Caco-2 (cell line): ENCODE results near the gene SH3TC2. TPM values are rescaled to one million over a fixed set of nuclear protein-coding genes. Genes with fewer than 3 reads are reported as not detected.

Experiments used
- BruUV-seq: library from RNA; stranded (reverse); fragments of 400-500 nt; replicated peaks from 2 replicates; lab custom pipeline; 2021; lab: Mats Ljungman, UMichigan
- CTCF ChIA-PET: fragments of 300-600 bp; sonication (Branson Sonifier 250); formaldehyde crosslinking; loops from one replicate; lab custom pipeline; 2022; ENCODE audit warnings: antibody characterized with exemption; lab: Charles Lee
- POLR2A ChIA-PET: fragments of 300-600 bp; sonication (Branson Sonifier 250); formaldehyde crosslinking; loops from one replicate; lab custom pipeline; 2022; ENCODE audit warnings: antibody characterized with exemption; lab: Charles Lee
- DNase-seq, 2 experiments: peaks; one replicate each; pipeline versions ENCODE4 v3.0.0 to v3.0.0-alpha.2; 2020 to 2022
- H3K27me3 ChIP-seq: replicated peaks from 2 replicates; pipeline ENCODE4 v1.6.0; 2011; ENCODE audit warnings: low read length; ENCODE audit not compliant: control insufficient read depth, insufficient read depth
- H3K36me3 ChIP-seq: 2 replicates; pipeline ENCODE4 v1.5.1; 2011; ENCODE audit warnings: low read length; ENCODE audit not compliant: control insufficient read depth, insufficient read depth
- H3K4me1 ChIP-seq: fragments of 250-450 bp; sonication (Bioruptor Pico); 2 replicates; pipeline ENCODE4 v1.5.1; 2020; ENCODE audit warnings: mild to moderate bottlenecking
- H3K4me3 ChIP-seq: 2 replicates; pipeline ENCODE4 v1.5.1; 2011; ENCODE audit warnings: low read depth, mild to moderate bottlenecking, control low read depth, low read length
- H3K9me3 ChIP-seq: fragments of 250-450 bp; sonication (Bioruptor Pico); 2 replicates; pipeline ENCODE4 v1.5.1; 2020; ENCODE audit warnings: mild to moderate bottlenecking, moderate library complexity
- H3K27ac Mint-ChIP-seq: one replicate; pipeline ENCODE4 v1.8.0; 2022; ENCODE audit warnings: mixed read lengths; ENCODE audit not compliant: unreplicated experiment
- H3K27me3 Mint-ChIP-seq: one replicate; pipeline ENCODE4 v1.8.0; 2022; ENCODE audit warnings: mixed read lengths; ENCODE audit not compliant: insufficient read depth, unreplicated experiment
- H3K36me3 Mint-ChIP-seq: one replicate; pipeline ENCODE4 v1.8.0; 2022; ENCODE audit warnings: mild to moderate bottlenecking, mixed read lengths; ENCODE audit not compliant: insufficient read depth, unreplicated experiment
- H3K4me1 Mint-ChIP-seq: one replicate; pipeline ENCODE4 v1.8.0; 2022; ENCODE audit warnings: low read depth, mixed read lengths; ENCODE audit not compliant: unreplicated experiment
- H3K4me3 Mint-ChIP-seq: one replicate; pipeline ENCODE4 v1.8.0; 2022; ENCODE audit warnings: mild to moderate bottlenecking, moderate library complexity, mixed read lengths; ENCODE audit not compliant: unreplicated experiment
- H3K9me3 Mint-ChIP-seq: one replicate; pipeline ENCODE4 v1.8.0; 2022; ENCODE audit warnings: mixed read lengths; ENCODE audit not compliant: unreplicated experiment
- intact Hi-C: fragments of 100-400 bp; cut with micrococcal nuclease; formaldehyde crosslinking; loops from one replicate; pipeline ENCODE4 v1.10.0; 2022; ENCODE audit not compliant: unreplicated experiment
- total RNA-seq: library from RNA; stranded (reverse); gene quantifications from 2 replicates; pipeline ENCODE4 v1.2.3, GENCODE V29; 2022
- TF ChIP-seq, protein P1 (sequence below), 2 experiments: fragments of 200-600 bp in 1 of 2; IDR thresholded peaks; 1 replicate in 1 of 2; 2 replicates in 1 of 2; pipeline versions ENCODE4 v1.5.1 to v1.8.0; 2011 to 2022; ENCODE audit warnings: antibody characterized with exemption in 1 of 2, control low read depth in 1 of 2, inconsistent platforms in 1 of 2, low read depth in 1 of 2, low read length in 1 of 2, mild to moderate bottlenecking in 1 of 2, moderate library complexity in 1 of 2; ENCODE audit not compliant: insufficient read depth in 1 of 2, severe bottlenecking in 1 of 2, unreplicated experiment in 1 of 2

SH3TC2 gene
- total RNA-seq, 1 experiment from 2014 or later: 5.8 TPM

DNA sequence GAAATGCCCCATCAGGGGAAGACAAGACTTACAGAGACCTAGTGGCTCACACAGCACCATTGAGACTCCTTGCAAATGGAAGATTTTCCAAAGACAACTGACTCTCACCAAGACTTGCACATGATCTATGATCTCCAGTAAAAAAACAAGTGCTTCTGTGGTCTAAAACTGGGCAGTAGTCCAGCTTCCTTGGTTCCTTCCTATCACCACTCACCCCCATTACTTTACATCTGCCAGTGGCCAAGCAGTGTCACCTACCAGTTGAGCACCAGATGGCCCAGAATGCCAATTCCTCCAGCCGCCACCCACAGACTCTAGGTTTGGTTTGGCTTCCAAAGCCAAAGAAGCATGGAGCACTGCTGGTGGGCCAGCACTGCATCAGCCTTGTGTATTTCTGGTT, 47.7 kb downstream of the SH3TC2 start:
- DNase-seq: no peak
- H3K4me1 ChIP-seq: no peaks in the 10 kb centered on the region
- no peaks in the 10 kb centered on the region for H3K27me3 Mint-ChIP-seq
- no peaks in the 10 kb centered on the region for H3K4me1 Mint-ChIP-seq
- POLR2A ChIA-PET: no interaction called here
- H3K27ac Mint-ChIP-seq: no peak overlapping the region
- no peaks in the 10 kb centered on the region for H3K36me3 Mint-ChIP-seq
- no peaks in the 10 kb centered on the region for H3K9me3 ChIP-seq
- CTCF ChIA-PET: no interaction called here
- H3K4me3 Mint-ChIP-seq: no peak overlapping the region
- no peak overlapping the region for H3K4me3 ChIP-seq
- no peaks in the 10 kb centered on the region for H3K27me3 ChIP-seq
- no TSS peak for BruUV-seq
- TF ChIP-seq, protein P1, sequence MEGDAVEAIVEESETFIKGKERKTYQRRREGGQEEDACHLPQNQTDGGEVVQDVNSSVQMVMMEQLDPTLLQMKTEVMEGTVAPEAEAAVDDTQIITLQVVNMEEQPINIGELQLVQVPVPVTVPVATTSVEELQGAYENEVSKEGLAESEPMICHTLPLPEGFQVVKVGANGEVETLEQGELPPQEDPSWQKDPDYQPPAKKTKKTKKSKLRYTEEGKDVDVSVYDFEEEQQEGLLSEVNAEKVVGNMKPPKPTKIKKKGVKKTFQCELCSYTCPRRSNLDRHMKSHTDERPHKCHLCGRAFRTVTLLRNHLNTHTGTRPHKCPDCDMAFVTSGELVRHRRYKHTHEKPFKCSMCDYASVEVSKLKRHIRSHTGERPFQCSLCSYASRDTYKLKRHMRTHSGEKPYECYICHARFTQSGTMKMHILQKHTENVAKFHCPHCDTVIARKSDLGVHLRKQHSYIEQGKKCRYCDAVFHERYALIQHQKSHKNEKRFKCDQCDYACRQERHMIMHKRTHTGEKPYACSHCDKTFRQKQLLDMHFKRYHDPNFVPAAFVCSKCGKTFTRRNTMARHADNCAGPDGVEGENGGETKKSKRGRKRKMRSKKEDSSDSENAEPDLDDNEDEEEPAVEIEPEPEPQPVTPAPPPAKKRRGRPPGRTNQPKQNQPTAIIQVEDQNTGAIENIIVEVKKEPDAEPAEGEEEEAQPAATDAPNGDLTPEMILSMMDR (IDR thresholded peaks at IDR 0.05; ENCODE audit: insufficient read depth in 1 of 2, low read depth in 1 of 2, low read length in 1 of 2, severe bottlenecking in 1 of 2, unreplicated experiment in 1 of 2): no peak
- H3K36me3 ChIP-seq: no peaks in the 10 kb centered on the region
- H3K9me3 Mint-ChIP-seq: no peaks in the 10 kb centered on the region
- intact Hi-C loops: no loop called here

DNA sequence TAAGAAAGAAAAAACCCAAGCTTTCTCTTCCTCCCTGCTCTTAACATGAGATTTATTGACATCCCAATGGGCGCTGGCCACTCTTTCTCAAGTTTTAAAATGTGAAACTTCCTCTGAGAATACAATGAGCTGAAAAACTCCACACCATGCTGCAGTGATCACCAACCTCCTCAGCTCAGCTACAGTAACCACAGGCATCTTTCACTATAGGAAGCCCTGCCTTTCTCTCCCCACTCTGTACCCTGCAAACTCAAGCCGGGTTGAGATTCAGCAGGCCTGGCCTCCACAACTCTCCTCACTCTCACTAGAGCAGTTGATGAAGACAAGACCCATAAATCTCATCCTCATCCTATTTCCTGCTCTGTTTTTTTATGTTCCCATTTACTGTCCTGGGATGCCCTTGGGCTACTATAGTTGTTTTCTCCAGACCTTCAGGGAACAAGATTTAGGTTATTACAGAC, 48.3 kb downstream of the SH3TC2 start:
- H3K27me3 ChIP-seq: no peaks in the 10 kb centered on the region
- no peaks in the 10 kb centered on the region for H3K27me3 Mint-ChIP-seq
- ChIA-PET POLR2A (no interaction called here), CTCF (no interaction called here)
- no peaks in the 10 kb centered on the region for H3K4me1 ChIP-seq
- no peaks in the 10 kb centered on the region for H3K36me3 Mint-ChIP-seq
- TF ChIP-seq, protein P1 (IDR thresholded peaks at IDR 0.05; ENCODE audit: insufficient read depth in 1 of 2, low read depth in 1 of 2, low read length in 1 of 2, severe bottlenecking in 1 of 2, unreplicated experiment in 1 of 2): no peak
- H3K4me3 Mint-ChIP-seq: no peak overlapping the region
- no TSS peak for BruUV-seq
- intact Hi-C loops: no loop called here
- no peak overlapping the region for H3K4me3 ChIP-seq
- no peak for DNase-seq
- H3K9me3 Mint-ChIP-seq: no peaks in the 10 kb centered on the region
- H3K4me1 Mint-ChIP-seq: no peaks in the 10 kb centered on the region
- H3K9me3 ChIP-seq: no peaks in the 10 kb centered on the region
- no peaks in the 10 kb centered on the region for H3K36me3 ChIP-seq
- H3K27ac Mint-ChIP-seq: no peak overlapping the region

GRCh38 chr5:149013796-149014195, 49.1 kb downstream of the SH3TC2 start:
- H3K9me3 Mint-ChIP-seq: no peaks in the 10 kb centered on the region
- Histone ChIP-seq H3K4me3 (no peak overlapping the region), H3K9me3 (no peaks in the 10 kb centered on the region), H3K36me3 (no peaks in the 10 kb centered on the region), H3K4me1 (no peaks in the 10 kb centered on the region), H3K27me3 (no peaks in the 10 kb centered on the region)
- no peaks in the 10 kb centered on the region for H3K36me3 Mint-ChIP-seq
- no peak overlapping the region for H3K27ac Mint-ChIP-seq
- ChIA-PET CTCF (no interaction called here), POLR2A (no interaction called here)
- DNase-seq: no peak
- TF ChIP-seq, protein P1 (IDR thresholded peaks at IDR 0.05; ENCODE audit: insufficient read depth in 1 of 2, low read depth in 1 of 2, low read length in 1 of 2, severe bottlenecking in 1 of 2, unreplicated experiment in 1 of 2): no peak
- no TSS peak for BruUV-seq
- no peak overlapping the region for H3K4me3 Mint-ChIP-seq
- H3K4me1 Mint-ChIP-seq: no peaks in the 10 kb centered on the region
- no peaks in the 10 kb centered on the region for H3K27me3 Mint-ChIP-seq
- intact Hi-C loops: no loop called here
